Smooth muscle cell (in vitro differentiated cells): ENCODE data around the gene BBS9. TPM values are rescaled to one million over a fixed set of nuclear protein-coding genes. Genes with fewer than 3 reads are reported as not detected.

Experiments used
- DNase-seq: peaks from one replicate; lab custom pipeline; 2025; ENCODE audit not compliant: unreplicated experiment; lab: John Stamatoyannopoulos, UW
- H2AFZ ChIP-seq: fragments of 200-600 bp; sonication (generic); 2 replicates; pipeline ENCODE4 v1.6.0; 2016; ENCODE audit warnings: antibody characterized with exemption, low read depth, mild to moderate bottlenecking
- H3F3A ChIP-seq: fragments of 200-600 bp; sonication (generic); 2 replicates; pipeline ENCODE4 v1.6.0; 2017; ENCODE audit warnings: antibody characterized with exemption, low read depth
- H3K27ac ChIP-seq: fragments of 200-600 bp; sonication (generic); 2 replicates; pipeline ENCODE4 v1.5.1; 2016; ENCODE audit warnings: low read depth, mild to moderate bottlenecking
- H3K27me3 ChIP-seq: fragments of 200-600 bp; sonication (generic); 2 replicates; pipeline ENCODE4 v1.6.1; 2016; ENCODE audit warnings: low read depth, mild to moderate bottlenecking
- H3K36me3 ChIP-seq: fragments of 200-600 bp; sonication (generic); 2 replicates; pipeline ENCODE4 v1.5.1; 2016; ENCODE audit warnings: low read depth
- H3K4me1 ChIP-seq: fragments of 200-600 bp; sonication (generic); 2 replicates; pipeline ENCODE4 v1.5.1; 2016; ENCODE audit warnings: low read depth
- H3K4me2 ChIP-seq: fragments of 200-600 bp; sonication (generic); 2 replicates; pipeline ENCODE4 v1.6.0; 2016; ENCODE audit warnings: mild to moderate bottlenecking
- H3K4me3 ChIP-seq: fragments of 200-600 bp; sonication (generic); 2 replicates; pipeline ENCODE4 v1.5.1; 2016; ENCODE audit warnings: mild to moderate bottlenecking
- H3K79me2 ChIP-seq: fragments of 200-600 bp; sonication (generic); 2 replicates; pipeline ENCODE4 v1.6.0; 2016; ENCODE audit warnings: low read depth, mild to moderate bottlenecking
- H3K9ac ChIP-seq: fragments of 200-600 bp; sonication (generic); 2 replicates; pipeline ENCODE4 v1.6.0; 2016; ENCODE audit warnings: low read depth
- H3K9me3 ChIP-seq: fragments of 200-600 bp; sonication (generic); replicated peaks from 2 replicates; pipeline ENCODE4 v1.5.1; 2016; ENCODE audit warnings: low read depth
- H4K20me1 ChIP-seq: fragments of 200-600 bp; sonication (generic); 2 replicates; pipeline ENCODE4 v1.6.0; 2016; ENCODE audit warnings: low read depth
- CTCF ChIP-seq: fragments of 200-600 bp; sonication (generic); IDR thresholded peaks from 2 replicates; pipeline ENCODE4 v1.5.1; 2017; ENCODE audit warnings: borderline replicate concordance, mild to moderate bottlenecking, antibody characterized with exemption; ENCODE audit not compliant: insufficient read depth, poor library complexity, severe bottlenecking
- WGBS: methylation state at CpG from one replicate; pipeline ENCODE4 v1.1.7; 2016; ENCODE audit warnings: low lambda C conversion rate; 5-methylcytosine and 5-hydroxymethylcytosine counted together
- polyA plus RNA-seq: library from polyadenylated mRNA; unstranded; fragments of >200 nt; fragmentation: Nextera tagmentation; extraction: Ambion mirVana; gene quantifications from 2 replicates; pipeline ENCODE4 v1.2.1, GENCODE V29; 2016
- total RNA-seq: library from RNA; depleted of rRNA; stranded (reverse); fragments of >200 nt; gene quantifications from 2 replicates; pipeline ENCODE4 v1.2.3, GENCODE V29; 2014

The BBS9 gene
- total and polyA plus RNA-seq, 2 experiments from 2014 or later, result 12.8 to 19.6 TPM

- no peaks in the 10 kb centered on the region for H3K9me3 ChIP-seq
- no peaks in the 10 kb centered on the region for H3K27me3 ChIP-seq
- no peaks in the 10 kb centered on the region for H3K36me3 ChIP-seq
- H3K79me2 ChIP-seq, result no peaks in the 10 kb centered on the region
- no peak overlapping the region for H3K9ac ChIP-seq
- H3K4me2 ChIP-seq, result no peak overlapping the region
- no peak for TF ChIP-seq CTCF
- H2AFZ ChIP-seq, result no peak overlapping the region
- WGBS, result 95% methylated on average over 3 of the region's 3 CpGs
- peaks cover 5% of the 10 kb centered on the region for H3F3A ChIP-seq
- H3K4me3 ChIP-seq, result no peak overlapping the region
- no peak overlapping the region for H3K27ac ChIP-seq
- no peaks in the 10 kb centered on the region for H3K4me1 ChIP-seq
- no peaks in the 10 kb centered on the region for H4K20me1 ChIP-seq
- DNase-seq, result no peak
Observed at GRCh38 chr7:33537104-33537477, 407.7 kb downstream of the BBS9 start.

GRCh38 chr7:33539198-33539597 lies 409.8 kb downstream of the BBS9 start:
- no peak overlapping the region for H3K4me3 ChIP-seq
- H3K79me2 ChIP-seq, result no peaks in the 10 kb centered on the region
- H3K27me3 ChIP-seq, result no peaks in the 10 kb centered on the region
- H3K4me1 ChIP-seq, result no peaks in the 10 kb centered on the region
- H3K9ac ChIP-seq, result no peak overlapping the region
- no peaks in the 10 kb centered on the region for H3K36me3 ChIP-seq
- H2AFZ ChIP-seq, result no peak overlapping the region
- DNase-seq, result no peak
- no peak overlapping the region for H3K27ac ChIP-seq
- TF ChIP-seq CTCF, result no peak
- H3K9me3 ChIP-seq, result no peaks in the 10 kb centered on the region
- H3F3A ChIP-seq, result peaks cover 5% of the 10 kb centered on the region
- WGBS, result 97% methylated on average over 2 of the region's 2 CpGs
- H4K20me1 ChIP-seq, result no peaks in the 10 kb centered on the region
- H3K4me2 ChIP-seq, result no peak overlapping the region

GRCh38 chr7:33539659-33540400 lies 410.5 kb downstream of the BBS9 start:
- Histone ChIP-seq H3K27ac (no peak overlapping the region), H4K20me1 (no peaks in the 10 kb centered on the region), H3K4me2 (no peak overlapping the region), H3F3A (peaks cover 5% of the 10 kb centered on the region), H3K4me3 (no peak overlapping the region), H2AFZ (no peak overlapping the region), H3K9me3 (no peaks in the 10 kb centered on the region), H3K9ac (no peak overlapping the region), H3K79me2 (no peaks in the 10 kb centered on the region), H3K27me3 (no peaks in the 10 kb centered on the region), H3K36me3 (no peaks in the 10 kb centered on the region), H3K4me1 (no peaks in the 10 kb centered on the region)
- no peak for DNase-seq
- no peak for TF ChIP-seq CTCF
- WGBS, result 62% methylated on average over 3 of the region's 3 CpGs

GRCh38 chr7:33547880-33548279 lies 418.5 kb downstream of the BBS9 start:
- Histone ChIP-seq H4K20me1 (no peaks in the 10 kb centered on the region), H3K36me3 (no peaks in the 10 kb centered on the region), H2AFZ (no peak overlapping the region), H3K9ac (no peak overlapping the region), H3K27ac (no peak overlapping the region), H3F3A (no peaks in the 10 kb centered on the region), H3K79me2 (no peaks in the 10 kb centered on the region), H3K4me3 (no peak overlapping the region), H3K27me3 (no peaks in the 10 kb centered on the region), H3K4me2 (no peak overlapping the region), H3K9me3 (no peaks in the 10 kb centered on the region), H3K4me1 (no peaks in the 10 kb centered on the region)
- TF ChIP-seq CTCF, result no peak
- no peak for DNase-seq
